ENCODE results near the gene CHPF.

The CHPF gene

DNA sequence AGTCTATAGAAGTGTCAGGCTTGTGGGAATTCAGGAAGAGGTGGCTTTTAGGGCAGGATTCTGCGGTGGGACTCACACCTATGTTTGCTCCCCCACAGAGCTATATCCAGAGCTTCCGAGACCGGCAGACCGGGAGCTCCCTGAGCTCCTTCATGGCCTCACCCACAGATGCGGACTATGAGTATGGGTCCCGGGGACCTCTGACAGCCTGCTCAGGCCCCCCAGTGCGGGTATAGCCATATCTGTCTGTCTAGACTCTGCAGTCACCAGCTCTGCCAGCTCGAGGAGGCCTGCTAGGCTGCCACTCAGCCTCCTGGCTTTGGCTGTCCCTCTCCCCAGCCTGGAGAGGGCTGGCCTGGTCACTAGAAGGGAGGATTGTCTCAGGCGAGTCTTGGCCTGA lies 6.0 kb upstream of the CHPF start:
- no peak for DNase-seq

DNA sequence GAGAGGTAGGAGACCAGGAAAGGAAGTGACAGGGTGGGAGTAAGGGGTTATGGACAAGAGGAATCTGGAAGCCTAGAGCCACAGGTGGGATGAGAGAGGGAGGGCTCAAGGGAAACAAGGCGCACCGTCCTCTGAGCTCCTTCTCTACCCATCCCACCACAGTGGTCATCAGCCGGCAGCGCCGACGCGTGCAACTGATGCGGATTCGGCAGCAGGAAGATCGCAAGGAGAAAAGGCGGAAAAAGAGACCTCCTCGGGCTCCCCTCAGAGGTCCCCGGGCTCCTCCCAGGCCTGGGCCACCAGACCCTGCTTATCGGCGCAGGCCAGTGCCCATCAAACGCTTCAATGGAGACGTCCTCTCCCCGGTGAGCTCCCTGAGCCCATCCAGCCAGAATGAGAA lies 5.4 kb upstream of the CHPF start:
- DNase-seq: no peak

DNA sequence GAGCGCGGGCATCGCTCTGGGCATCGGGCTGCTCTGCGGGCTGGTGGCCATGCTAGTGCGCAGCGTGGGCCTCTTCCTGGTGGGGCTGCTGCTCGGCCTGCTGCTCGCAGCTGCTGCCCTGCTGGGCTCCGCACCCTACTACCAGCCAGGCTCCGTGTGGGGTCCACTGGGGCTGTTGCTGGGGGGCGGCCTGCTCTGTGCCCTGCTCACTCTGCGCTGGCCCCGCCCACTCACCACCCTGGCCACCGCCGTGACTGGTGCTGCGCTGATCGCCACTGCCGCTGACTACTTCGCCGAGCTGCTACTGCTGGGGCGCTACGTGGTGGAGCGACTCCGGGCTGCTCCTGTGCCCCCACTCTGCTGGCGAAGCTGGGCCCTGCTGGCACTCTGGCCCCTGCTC lies 4.0 kb upstream of the CHPF start:
- no peak for DNase-seq

GRCh38 chr2:219545943-219546352 lies 2.3 kb upstream of the CHPF start:
- no peak for DNase-seq

DNA sequence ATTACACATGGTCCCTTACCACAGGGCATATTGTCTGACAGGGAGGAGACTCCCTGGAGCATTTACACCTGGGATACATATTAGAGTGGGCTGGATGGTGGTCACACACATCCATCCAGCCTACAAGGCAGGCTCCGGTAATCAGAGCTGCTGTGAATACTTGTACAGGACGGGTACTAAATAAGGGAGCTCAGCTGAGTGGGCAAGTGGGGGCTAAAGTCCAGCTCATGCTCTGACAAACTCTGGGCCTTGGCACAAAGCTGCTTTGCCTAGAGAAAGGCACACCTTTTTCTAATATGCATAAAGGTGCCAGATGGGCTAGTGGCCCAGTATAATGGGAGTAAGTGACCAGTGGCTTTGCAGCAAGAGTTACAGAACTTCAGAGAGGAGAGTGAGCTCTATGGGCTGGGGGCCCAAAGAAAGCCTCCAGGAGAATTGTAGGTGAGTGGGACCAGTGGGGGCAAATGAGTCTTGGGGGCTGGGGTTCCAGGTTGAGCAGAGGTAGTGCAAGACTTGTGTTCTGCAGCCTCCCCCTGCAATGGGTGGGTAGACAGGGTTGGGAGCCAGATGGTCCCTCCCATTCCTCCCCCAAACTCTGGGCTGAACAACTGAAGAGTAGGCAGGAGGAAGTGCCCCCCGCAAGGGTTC lies 1.8 kb upstream of the CHPF start:
- no peak for DNase-seq

DNA sequence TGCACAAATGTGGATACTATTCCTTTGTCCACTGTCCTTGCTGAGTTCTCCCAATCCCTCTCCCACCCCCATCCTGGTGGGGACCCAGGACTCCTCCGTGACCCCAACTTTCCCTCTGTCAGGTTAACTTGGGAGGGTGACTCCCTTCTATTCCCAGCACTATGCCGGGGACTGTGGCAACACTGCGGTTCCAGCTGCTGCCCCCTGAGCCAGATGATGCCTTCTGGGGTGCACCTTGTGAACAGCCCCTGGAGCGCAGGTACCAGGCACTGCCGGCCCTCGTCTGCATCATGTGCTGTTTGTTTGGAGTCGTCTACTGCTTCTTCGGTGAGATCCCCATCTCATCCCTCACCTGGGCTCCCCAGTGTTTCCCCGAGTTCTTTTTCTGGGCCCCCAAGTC lies 958 bp upstream of the CHPF start:
- DNase-seq: no peak

GRCh38 chr2:219542931-219543595 lies 546 bp downstream of the CHPF start:
- no peak for DNase-seq

DNA sequence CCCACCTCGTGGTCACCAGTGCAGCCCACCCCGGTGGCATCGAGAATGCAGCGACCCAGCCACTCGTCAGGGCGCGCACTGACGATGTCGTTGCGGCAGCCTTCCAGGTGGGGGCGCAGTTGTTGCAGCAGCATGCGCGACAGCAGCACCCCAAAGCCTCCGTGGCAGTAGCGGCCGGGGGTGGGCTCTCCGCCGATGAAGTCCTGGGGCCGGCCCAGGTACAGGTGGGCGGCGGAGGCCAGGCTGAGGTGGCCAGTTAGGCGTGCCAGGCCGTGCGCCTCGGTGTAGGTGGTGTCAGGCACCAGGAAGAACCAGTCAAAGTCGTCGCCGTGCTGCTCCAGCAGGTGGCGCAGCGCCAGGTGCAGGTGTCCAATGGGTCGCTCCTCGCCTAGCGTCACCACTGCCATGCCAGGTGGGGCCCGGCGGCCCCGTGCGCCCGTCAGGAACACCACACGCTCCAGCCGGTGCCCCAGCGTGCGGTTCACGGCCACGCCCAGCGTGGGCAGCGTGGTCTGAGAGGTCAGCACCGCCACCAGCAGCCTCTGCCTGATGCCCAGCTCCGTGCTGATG lies 1.9 kb downstream of the CHPF start:
- DNase-seq: peak; percentile 84

- DNase-seq: no peak
Measured at GRCh38 chr2:219540784-219541504, 2.7 kb downstream of the CHPF start.

- no peak for DNase-seq
Measured at GRCh38 chr2:219539926-219540678, 3.5 kb downstream of the CHPF start.

- DNase-seq: no peak
Measured at GRCh38 chr2:219538956-219539788, 4.4 kb downstream of the CHPF start.

GRCh38 chr2:219538504-219538951 lies 5.1 kb downstream of the CHPF start:
- no peak for DNase-seq

GRCh38 chr2:219537657-219538488 lies 5.7 kb downstream of the CHPF start:
- DNase-seq: no peak

GRCh38 chr2:219536967-219537366 lies 6.6 kb downstream of the CHPF start:
- DNase-seq: no peak

- DNase-seq: no peak
Measured at GRCh38 chr2:219536425-219536824, 7.2 kb downstream of the CHPF start.

GRCh38 chr2:219533930-219534661 lies 9.5 kb downstream of the CHPF start:
- DNase-seq: no peak

GRCh38 chr2:219532378-219532649 lies 11.3 kb downstream of the CHPF start:
- DNase-seq: no peak

- no peak for DNase-seq
Measured at GRCh38 chr2:219531639-219532377, 11.8 kb downstream of the CHPF start.

GRCh38 chr2:219530048-219530963 lies 13.3 kb downstream of the CHPF start:
- peak; percentile 79 for DNase-seq

All from CD4-positive, alpha-beta T cell treated with Interleukin-4 for 4 hours (primary cell).